Nucleus accumbens (tissue), 56 donors: ENCODE data around the gene SPATA9.

Experiments used
- DNase-seq, 56 donors: peaks; one replicate each; lab custom pipeline; 2025; lab: John Stamatoyannopoulos, UW

The SPATA9 gene

DNA sequence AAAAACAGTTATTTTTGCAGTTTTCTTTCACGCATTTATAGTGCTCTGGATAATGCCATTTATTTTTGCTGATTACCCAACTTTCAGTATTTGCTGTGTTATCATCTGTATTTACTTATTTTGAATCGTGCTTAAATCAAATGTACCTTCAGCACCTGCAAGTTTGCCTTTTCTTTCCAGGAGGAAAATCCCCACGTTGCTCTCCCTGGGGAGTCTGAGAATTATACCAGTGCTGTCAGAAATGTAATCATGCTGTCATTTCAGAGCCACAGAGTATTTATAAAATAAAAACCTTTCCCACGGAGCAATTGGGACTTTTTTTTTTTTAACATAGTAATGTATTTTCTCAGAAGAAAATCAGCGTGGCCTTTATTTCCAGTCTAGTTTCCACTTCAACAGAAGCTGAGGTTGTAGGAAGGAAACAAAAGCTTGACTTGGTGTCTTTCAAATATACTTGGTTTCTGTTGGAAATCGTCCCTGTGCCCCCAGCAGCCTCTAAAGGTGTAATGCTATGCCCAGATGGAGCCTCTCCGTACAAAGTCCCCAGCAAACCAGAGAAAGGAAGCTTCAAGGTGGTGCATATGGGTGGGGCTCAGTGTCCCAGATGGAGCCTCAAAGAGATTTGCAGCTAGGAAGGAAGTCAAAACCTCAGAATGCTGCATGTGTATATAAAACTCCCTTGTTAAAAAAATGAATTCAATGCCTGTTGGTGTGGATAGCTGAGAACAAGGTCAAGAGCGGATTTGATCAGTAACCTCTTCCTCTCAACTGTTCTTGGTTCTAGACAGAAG, 60.8 kb downstream of the SPATA9 start:
- DNase-seq: no peak

DNA sequence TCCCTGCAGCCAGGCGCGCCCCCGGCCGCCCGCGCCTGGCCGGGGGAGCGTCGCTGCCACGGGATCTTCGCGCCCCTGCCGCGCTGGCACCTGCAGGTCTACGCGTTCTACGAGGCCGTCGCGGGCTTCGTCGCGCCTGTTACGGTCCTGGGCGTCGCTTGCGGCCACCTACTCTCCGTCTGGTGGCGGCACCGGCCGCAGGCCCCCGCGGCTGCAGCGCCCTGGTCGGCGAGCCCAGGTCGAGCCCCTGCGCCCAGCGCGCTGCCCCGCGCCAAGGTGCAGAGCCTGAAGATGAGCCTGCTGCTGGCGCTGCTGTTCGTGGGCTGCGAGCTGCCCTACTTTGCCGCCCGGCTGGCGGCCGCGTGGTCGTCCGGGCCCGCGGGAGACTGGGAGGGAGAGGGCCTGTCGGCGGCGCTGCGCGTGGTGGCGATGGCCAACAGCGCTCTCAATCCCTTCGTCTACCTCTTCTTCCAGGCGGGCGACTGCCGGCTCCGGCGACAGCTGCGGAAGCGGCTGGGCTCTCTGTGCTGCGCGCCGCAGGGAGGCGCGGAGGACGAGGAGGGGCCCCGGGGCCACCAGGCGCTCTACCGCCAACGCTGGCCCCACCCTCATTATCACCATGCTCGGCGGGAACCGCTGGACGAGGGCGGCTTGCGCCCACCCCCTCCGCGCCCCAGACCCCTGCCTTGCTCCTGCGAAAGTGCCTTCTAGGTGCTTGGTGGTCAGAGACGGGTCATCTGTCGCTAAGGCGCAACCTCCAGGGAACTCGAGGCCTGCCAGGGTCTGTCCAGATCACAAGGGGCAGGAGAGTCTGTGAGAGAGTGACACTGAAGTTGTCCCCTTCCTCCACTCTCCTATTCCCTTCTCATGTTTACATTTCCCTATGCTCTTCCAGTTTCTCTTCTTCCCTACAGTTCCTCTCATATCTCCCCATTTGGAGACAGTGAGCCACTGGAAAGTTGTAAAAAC, 61.6 kb downstream of the SPATA9 start:
- DNase-seq: peak in 4 of 56 donors; percentile 0 to 24 (median 8)

DNA sequence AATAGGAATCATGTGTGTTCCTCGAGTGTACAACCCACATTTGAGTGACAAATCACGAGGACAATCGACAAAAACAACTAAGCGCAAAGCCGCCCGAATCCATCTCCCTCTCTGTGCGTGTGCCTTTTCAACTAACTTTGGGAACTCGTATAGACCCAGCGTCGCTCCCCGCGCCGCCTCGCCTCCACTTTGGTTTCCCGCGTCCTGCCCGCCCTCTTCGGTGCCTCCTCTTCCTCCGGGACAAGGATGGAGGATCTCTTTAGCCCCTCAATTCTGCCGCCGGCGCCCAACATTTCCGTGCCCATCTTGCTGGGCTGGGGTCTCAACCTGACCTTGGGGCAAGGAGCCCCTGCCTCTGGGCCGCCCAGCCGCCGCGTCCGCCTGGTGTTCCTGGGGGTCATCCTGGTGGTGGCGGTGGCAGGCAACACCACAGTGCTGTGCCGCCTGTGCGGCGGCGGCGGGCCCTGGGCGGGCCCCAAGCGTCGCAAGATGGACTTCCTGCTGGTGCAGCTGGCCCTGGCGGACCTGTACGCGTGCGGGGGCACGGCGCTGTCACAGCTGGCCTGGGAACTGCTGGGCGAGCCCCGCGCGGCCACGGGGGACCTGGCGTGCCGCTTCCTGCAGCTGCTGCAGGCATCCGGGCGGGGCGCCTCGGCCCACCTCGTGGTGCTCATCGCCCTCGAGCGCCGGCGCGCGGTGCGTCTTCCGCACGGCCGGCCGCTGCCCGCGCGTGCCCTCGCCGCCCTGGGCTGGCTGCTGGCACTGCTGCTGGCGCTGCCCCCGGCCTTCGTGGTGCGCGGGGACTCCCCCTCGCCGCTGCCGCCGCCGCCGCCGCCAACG, 62.5 kb downstream of the SPATA9 start, which contains the start of gene GPR150:
TSS of gene GPR150 (plus strand) at position 58 of the 840 bp plus-strand sequence. CDS start at position 247, 189 bp downstream.
- DNase-seq: peak in 11 of 56 donors; percentile 3 to 52 (median 25)

DNA sequence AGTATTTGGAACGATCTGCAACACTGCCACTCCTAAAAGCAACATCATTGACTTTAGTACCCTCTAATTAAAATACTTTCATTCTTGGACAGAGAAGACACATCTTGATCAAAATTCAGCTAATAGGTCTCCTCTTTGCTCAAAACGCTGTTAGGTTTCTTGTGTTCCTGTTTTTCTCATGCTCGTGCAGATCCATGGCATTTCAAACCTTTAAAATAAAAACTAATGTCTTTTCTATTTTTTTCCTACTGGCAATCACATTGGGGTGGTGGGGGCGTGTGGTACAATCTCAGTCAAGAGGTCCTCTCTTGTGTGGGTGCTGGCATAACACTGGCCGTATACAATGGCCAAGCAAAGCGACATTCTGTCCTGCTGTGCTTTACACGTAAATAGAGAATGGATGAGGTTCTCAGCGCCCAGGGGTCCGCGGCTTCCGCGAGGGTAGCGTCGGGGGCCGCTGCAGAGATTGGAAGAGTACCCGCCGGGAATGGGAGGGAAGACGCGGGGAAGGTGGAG, 63.2 kb downstream of the SPATA9 start:
- peak in 3 of 56 donors; percentile 9 to 21 (median 19) for DNase-seq

DNA sequence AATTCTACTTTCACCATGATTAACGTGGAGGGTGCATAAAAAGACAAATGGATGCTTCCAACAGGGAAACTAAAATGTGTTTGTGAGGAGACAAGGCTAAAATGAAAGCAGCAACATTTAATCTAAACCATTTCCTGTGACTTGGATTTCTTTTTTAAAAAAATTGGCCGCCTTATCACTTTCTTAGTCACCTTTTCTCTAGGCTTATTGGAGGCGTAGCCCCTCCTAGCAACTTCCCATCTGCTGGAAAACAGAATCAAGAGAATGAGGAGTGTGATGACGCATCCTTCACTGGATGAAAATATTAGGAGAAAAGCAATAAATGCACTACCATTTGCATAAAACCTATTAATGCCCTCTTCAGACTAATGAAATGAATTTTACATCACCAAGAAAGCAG, 63.7 kb downstream of the SPATA9 start:
- DNase-seq: no peak

DNA sequence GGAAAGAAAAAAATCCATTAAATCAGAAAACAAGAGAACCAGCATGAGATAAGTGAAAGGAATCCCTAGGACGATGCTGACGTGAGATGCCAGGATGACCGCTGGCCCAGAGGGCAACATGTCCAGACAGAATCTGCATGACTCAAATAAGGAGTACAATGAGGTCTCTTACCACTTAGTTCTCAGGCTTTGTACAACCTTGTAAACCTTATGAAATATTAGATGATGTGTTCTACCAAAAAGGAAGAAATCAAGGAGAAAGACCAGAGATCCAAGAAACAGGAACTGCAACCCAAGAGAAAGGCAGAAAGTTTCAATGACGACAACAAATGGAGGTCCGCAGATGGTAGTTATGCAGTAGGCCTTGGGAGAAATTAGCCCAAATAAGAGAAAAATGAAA, 65.7 kb downstream of the SPATA9 start:
- DNase-seq: no peak

DNA sequence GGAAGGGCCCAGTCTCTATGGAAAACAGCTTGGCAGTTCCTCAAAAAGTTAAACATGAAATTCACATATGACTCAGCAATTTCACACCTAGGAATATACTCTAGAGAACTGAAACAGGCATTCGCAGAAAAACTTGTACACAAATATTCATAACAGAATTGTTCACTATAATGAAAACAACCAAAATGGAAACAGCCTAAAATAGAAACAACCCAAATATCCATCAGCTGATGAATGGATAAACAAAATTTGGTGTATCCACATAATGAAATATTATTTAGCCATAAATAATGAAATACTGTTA, 67.7 kb downstream of the SPATA9 start:
- DNase-seq: no peak

DNA sequence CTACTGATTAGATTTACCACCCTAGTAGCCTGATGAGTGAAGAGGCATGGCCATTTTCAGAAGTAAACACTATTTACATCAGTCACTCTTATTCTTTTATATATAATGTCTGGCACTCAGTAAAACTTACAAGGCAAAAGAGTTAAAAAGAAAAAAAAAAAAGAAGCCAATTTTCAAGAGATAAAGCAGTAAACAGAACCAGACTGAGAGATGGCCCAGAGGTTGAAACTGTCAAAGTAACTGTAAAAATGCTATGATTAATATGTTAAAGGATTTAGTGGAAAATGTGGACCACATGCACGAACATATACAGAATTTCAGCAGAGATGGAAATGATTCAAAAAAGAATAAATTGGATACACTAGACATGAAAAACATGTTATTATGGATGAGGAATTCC, 69.3 kb downstream of the SPATA9 start:
- no peak for DNase-seq

DNA sequence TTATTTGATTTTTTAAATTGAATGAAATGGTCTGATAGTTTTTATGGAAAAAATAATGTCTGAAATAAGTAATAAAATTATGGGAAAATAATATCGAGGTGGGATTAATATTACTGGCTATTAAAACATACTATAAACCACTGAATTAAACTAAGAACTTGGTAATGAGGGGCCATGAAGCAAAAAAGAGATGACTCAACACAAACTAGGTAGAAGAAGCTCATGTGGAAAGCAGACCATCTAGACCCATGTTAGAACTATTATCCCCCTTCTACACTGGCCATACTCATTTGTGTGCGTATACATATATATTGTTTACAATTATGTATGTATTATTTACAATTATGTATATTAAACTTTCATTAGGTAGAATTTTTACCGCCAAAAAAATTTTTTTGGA, 71.4 kb downstream of the SPATA9 start:
- no peak for DNase-seq

DNA sequence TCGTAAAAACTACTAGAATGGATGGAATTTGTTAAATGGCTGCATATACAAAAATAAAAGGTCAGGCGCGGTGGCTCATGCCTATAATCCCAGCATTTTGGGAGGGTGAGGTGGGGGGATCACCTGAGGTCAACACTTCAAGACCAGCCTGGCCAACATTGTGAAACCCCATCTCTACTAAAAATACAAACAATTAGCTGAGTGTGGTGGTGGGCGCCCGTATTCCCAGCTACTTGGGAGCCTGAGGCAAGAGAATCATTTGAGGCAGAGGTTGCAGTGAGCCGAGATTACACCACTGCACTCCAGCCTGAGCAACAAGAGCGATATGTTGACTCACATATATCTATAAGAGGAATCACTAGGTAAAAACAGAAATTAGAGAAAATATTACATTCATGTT, 72.2 kb downstream of the SPATA9 start:
- no peak for DNase-seq

DNA sequence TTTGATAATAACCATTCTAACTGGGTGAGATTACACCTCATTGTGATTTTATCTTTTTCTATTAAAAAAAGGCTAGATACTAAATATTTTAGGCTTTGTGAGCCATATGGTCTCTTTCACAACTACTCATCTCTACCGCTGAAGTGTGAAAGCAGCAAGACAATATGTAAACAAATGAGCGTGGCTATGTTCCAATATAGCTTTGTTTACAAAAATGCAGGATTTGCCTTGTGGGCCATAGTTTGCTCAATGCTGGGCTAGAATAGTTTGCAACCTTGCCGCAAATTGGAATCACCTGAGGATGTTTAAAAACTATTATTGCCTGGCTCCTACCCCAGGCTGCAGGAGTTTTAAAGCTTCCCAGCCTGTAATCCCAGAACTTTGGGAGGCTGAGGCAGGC, 73.1 kb downstream of the SPATA9 start:
- DNase-seq: no peak
